LNCAP (cell line): ENCODE data around the gene CLIC4.

Experiments used
- CTCF ChIP-seq: fragments of 450-650 bp; IDR thresholded peaks from 2 replicates; pipeline ENCODE4 v1.5.1; 2017; ENCODE audit warnings: mild to moderate bottlenecking

CLIC4 gene

GRCh38 chr1:24828183-24828886 is 83.1 kb downstream of the CLIC4 start:
- no peak for TF ChIP-seq CTCF

- no peak for TF ChIP-seq CTCF
Observed at GRCh38 chr1:24828887-24829192, 83.6 kb downstream of the CLIC4 start.

GRCh38 chr1:24830680-24831272 is 85.5 kb downstream of the CLIC4 start:
- peak; percentile 63 for TF ChIP-seq CTCF

GRCh38 chr1:24841593-24841992 is 96.3 kb downstream of the CLIC4 start:
- no peak for TF ChIP-seq CTCF

- no peak for TF ChIP-seq CTCF
Observed at GRCh38 chr1:24846671-24847070, 101.4 kb downstream of the CLIC4 start.

- peak; percentile 66 for TF ChIP-seq CTCF
Observed at GRCh38 chr1:24847995-24848881, 103.0 kb downstream of the CLIC4 start.

GRCh38 chr1:24849672-24850295 is 104.5 kb downstream of the CLIC4 start:
- TF ChIP-seq CTCF, result peak; percentile 17; the same call in 1 of the 2 replicates
